Bronchial epithelial cell (primary cell): Measurements from ENCODE around the gene SCGB1C2. TPM values are rescaled to one million over a fixed set of nuclear protein-coding genes. Genes with fewer than 3 reads are reported as not detected.

ENCODE experiments used
- DNase-seq: peaks from one replicate; pipeline ENCODE4 v3.0.0-alpha.2; 2010; ENCODE audit warnings: low read depth
- FAIRE-seq: peaks from 2 replicates; lab custom pipeline; 2011; peaks lifted over from hg19 to GRCh38; lab: Jason Lieb, UNC
- H3K27me3 ChIP-seq: 2 replicates; pipeline ENCODE4 v1.5.1; 2011; ENCODE audit warnings: low read length; ENCODE audit not compliant: control insufficient read depth, insufficient read depth
- H3K36me3 ChIP-seq: 2 replicates; pipeline ENCODE4 v1.5.1; 2011; ENCODE audit warnings: low read length; ENCODE audit not compliant: control insufficient read depth, insufficient read depth
- H3K4me3 ChIP-seq: 2 replicates; pipeline ENCODE4 v1.5.1; 2011; ENCODE audit warnings: mild to moderate bottlenecking, low read depth, low read length, control low read depth
- total RNA-seq: library from RNA; depleted of rRNA; stranded (reverse); fragments of >200 nt; gene quantifications from 2 replicates; pipeline ENCODE4 v1.2.1, GENCODE V29; 2014
- TF ChIP-seq, protein P1 (sequence below): IDR thresholded peaks from 2 replicates; pipeline ENCODE4 v1.5.1; 2011; ENCODE audit warnings: mild to moderate bottlenecking, moderate library complexity, low read length, control low read depth, inconsistent platforms; ENCODE audit not compliant: insufficient read depth, severe bottlenecking

Gene SCGB1C2
- total RNA-seq, 1 donor from 2014 or later: not detected

DNA sequence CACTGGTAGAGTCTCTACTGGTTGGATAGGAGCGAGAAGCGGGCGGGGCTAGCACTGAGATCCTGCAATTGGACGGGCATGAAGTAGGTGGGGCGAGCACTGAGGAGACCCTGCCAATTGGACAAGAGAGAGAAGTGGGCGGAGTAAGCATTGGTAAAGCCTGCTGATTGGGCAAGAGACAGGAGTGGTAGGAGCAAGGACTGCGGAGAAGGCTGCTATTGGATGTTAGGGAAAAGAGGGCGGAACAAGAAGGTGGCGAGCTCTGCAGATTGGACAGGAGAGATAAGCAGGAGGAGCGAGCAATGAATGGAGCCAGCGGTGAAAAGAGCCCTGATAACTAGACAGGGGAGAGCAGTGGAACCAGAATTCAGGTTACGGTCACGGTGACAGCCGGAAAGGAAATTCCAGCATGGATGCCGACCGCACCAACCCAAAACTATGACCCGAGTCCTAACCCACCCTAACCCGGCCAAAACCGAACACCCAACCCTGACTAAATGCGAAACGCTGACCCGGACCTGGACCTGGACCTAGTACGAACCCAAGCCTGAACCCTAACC is 4.8 kb downstream of the SCGB1C2 start:
- Histone ChIP-seq H3K36me3 (no peaks in the 10 kb centered on the region), H3K4me3 (no peak overlapping the region), H3K27me3 (no peaks in the 10 kb centered on the region)
- FAIRE-seq (no peak), DNase-seq (no peak)
- TF ChIP-seq, protein P1, sequence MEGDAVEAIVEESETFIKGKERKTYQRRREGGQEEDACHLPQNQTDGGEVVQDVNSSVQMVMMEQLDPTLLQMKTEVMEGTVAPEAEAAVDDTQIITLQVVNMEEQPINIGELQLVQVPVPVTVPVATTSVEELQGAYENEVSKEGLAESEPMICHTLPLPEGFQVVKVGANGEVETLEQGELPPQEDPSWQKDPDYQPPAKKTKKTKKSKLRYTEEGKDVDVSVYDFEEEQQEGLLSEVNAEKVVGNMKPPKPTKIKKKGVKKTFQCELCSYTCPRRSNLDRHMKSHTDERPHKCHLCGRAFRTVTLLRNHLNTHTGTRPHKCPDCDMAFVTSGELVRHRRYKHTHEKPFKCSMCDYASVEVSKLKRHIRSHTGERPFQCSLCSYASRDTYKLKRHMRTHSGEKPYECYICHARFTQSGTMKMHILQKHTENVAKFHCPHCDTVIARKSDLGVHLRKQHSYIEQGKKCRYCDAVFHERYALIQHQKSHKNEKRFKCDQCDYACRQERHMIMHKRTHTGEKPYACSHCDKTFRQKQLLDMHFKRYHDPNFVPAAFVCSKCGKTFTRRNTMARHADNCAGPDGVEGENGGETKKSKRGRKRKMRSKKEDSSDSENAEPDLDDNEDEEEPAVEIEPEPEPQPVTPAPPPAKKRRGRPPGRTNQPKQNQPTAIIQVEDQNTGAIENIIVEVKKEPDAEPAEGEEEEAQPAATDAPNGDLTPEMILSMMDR: no peak

DNA sequence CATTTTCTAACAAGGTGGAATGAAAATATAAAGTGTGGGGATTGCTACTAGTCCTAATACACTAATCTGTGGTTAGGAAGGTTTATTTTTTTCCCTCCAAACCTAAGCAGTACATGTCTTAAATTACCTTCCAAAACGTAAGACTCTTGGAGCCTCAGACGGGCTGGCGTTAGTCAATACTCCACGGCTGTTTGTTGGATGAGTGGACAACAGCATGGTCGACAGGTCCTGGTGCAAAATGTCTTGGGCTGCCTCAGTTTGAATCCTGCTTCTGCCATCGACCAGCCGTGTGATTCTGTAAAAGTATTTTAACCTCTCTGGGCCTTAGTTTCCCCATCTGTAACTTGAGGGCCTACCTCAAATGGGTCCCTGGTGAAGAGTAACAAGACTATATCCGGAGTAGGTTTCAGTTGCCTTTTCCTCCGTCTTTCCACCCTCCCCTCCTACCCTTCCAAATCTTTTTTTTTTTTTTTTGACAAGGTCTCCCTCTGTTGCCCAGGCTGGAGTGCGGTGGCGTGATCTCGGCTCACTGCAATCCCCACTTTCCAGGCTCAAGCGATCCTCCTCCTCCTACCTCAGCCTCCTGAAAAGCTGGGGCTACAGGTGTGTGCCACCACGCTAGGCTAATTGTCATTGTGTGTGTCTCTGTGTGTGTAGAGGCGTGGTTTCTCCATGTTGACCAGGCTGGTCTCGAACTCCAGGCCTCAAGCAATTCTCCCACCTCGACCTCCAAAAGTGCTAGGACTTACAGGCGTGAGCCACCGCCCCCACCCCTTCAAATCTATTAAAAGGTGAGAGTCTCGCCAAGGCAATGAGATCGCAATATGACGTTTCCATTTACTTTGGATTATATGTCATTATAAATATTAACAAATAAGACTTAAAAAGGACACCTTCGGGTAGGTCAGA is 5.8 kb downstream of the SCGB1C2 start:
- TF ChIP-seq, protein P1: no peak
- H3K36me3 ChIP-seq: no peaks in the 10 kb centered on the region
- no peaks in the 10 kb centered on the region for H3K27me3 ChIP-seq
- no peak overlapping the region for H3K4me3 ChIP-seq
- no peak for FAIRE-seq
- DNase-seq: no peak

DNA sequence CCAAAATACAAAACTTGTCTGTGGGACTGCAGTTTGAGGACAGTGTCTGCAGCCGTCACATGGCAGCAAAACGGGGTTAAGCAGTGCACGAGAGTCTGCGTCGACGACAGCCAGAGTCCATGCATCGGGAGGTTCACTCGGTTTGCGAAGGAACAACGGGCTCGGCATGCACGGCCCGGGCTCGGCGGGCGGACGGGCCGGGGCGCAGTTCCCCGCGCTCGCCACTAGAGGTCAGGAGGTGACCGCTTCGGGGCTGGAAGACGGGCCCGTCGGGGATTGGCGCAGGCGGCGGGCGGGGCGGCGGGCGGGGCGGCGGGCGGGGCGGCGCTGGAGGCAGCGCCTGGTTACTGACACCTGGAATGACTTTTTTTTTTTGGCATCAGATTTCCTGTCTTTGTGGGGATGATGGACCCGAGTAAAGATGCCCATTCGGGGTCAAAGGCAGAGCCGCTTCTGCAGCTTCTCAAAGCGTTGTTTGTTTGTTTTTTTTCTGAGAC is 6.5 kb downstream of the SCGB1C2 start:
- FAIRE-seq (no peak), DNase-seq (peak; percentile 32)
- TF ChIP-seq, protein P1: peak; percentile 87
- no peak overlapping the region for H3K4me3 ChIP-seq
- no peaks in the 10 kb centered on the region for H3K36me3 ChIP-seq
- H3K27me3 ChIP-seq: no peaks in the 10 kb centered on the region

DNA sequence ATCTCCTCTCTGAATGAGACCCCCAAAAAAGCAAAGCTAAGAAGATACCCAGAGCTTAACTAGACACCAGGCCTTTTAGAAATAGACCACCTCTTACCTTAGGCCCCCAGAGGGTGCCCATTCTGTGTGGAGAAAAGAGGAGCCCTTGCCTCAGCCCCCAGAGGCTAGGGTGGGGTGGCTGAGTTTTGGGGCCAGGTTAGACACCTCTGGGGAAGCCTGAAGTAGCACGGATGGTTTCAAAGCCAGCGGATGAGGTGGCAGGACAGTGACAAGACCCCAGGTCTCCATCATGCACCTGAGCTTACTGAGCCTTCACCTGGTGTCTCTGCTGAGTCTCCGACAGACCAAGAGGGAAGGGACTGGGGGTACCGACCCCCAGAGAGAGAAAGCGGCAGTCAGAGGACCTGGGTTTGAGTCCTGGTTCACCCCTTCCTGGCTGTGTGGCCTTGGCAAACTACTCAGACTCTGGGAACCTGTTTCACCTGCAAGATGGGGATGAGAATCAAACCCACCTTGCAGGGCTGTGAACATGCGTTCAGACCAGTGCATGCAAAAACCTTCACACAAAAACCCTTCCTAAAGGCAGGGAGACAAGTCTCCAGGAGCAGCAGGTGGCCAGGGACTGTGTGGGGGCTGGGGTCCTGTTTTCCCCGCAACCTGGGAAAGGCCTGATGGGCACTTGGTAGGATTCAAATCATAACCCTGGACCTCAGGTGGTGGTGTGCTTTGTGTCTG is 7.7 kb downstream of the SCGB1C2 start:
- TF ChIP-seq, protein P1: no peak
- Histone ChIP-seq H3K27me3 (no peaks in the 10 kb centered on the region), H3K36me3 (no peaks in the 10 kb centered on the region), H3K4me3 (no peak overlapping the region)
- DNase-seq: no peak
- no peak for FAIRE-seq

DNA sequence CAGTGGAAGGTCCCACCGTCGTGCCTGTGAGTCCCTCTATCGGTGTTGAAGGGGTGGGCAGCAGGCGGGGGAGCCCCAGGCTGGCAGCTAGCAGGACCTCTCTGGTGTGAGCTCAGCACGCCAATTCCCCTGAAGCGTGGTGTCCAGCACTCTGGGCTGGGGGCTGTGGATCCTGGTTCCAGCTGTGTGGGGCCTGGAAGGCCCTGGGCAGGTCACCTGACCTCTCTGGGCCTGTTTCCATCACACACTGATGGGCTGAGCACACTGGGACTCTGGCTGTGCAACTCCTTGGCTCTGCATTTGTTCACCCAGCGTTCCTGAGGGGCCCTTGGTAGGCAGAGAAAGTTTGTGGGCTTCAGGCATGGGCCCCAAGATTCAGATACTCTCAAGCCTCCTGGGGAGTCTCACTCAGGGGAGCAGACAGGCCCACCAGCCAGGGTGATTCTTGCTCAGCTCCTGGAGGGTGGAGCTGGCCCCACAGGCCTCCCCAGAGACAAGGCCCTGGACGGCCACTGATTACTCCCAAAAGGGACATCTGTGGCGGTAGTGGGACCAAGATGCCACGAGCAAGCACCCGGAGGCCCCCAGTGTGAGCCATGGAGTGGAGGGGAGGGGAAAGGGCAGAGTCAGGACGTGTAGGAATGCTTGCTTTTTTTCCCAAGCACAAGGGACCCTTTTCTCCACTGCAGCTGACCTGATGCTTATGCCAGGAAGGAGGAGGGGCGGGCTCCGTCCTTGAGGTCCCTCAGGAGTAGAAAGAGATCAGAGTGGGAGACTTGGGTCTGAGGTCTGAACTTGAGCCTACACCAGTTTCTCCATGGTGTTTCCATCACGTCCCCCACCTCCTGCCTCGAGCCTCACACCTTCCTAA is 8.5 kb downstream of the SCGB1C2 start:
- Histone ChIP-seq H3K27me3 (no peaks in the 10 kb centered on the region), H3K4me3 (no peak overlapping the region), H3K36me3 (no peaks in the 10 kb centered on the region)
- FAIRE-seq: no peak
- no peak for DNase-seq
- TF ChIP-seq, protein P1: no peak
